B cell (primary cell): Measurements from ENCODE around the gene ZNF714. TPM values are rescaled to one million over a fixed set of nuclear protein-coding genes. Genes with fewer than 3 reads are reported as not detected.

Source experiments
- ATAC-seq: fragments of 200-7000 bp; cut with Tn5 transposase; one replicate; pipeline ENCODE4 v1.10.0; 2021; ENCODE audit warnings: low read depth, mild to moderate bottlenecking, moderate number of reproducible peaks, moderate library complexity
- CTCF ChIA-PET: fragments of 350-600 bp; sonication (Branson Sonifier 250); formaldehyde crosslinking; loops from one replicate; lab custom pipeline; 2021; ENCODE audit warnings: antibody characterized with exemption, inconsistent platforms; lab: Charles Lee
- POLR2A ChIA-PET: fragments of 350-600 bp; sonication (Branson Sonifier 250); formaldehyde crosslinking; loops from one replicate; lab custom pipeline; 2021; ENCODE audit warnings: antibody characterized with exemption; lab: Charles Lee
- DNase-seq: peaks from one replicate; pipeline ENCODE4 v3.0.0; 2013
- H2AFZ ChIP-seq: 2 replicates; pipeline ENCODE4 v1.6.1; 2012; ENCODE audit warnings: mild to moderate bottlenecking, low read depth, low read length; ENCODE audit not compliant: insufficient read depth, poor library complexity, severe bottlenecking
- H3K27ac ChIP-seq, 2 donors: 1 replicate in 1 of 2; 2 replicates in 1 of 2; pipeline ENCODE4 v1.5.1; 2012 to 2013; ENCODE audit warnings: low read length in 2 of 2, mild to moderate bottlenecking in 2 of 2, moderate library complexity in 1 of 2
- H3K27me3 ChIP-seq, 4 experiments: fragments of 200-600 bp in 1 of 4; sonication (generic) in 1 of 4; replicated peaks in 1 of 4; 1 replicate in 2 of 4; 2 replicates in 2 of 4; pipeline versions ENCODE4 v1.6.1 to v1.7.0; 2013 to 2016; ENCODE audit warnings: low read length in 3 of 4, mild to moderate bottlenecking in 2 of 4, mixed read lengths in 1 of 4, moderate library complexity in 1 of 4; ENCODE audit not compliant: insufficient read depth in 4 of 4, control insufficient read depth in 3 of 4; ENCODE audit errors: control extremely low read depth in 1 of 4
- H3K36me3 ChIP-seq, 2 experiments: replicated peaks in 1 of 2; 1 replicate in 1 of 2; 2 replicates in 1 of 2; pipeline versions ENCODE4 v1.6.1 to v1.7.1; 2013; ENCODE audit warnings: low read length in 1 of 2; ENCODE audit not compliant: insufficient read depth in 2 of 2, control insufficient read depth in 1 of 2; ENCODE audit errors: control extremely low read depth in 1 of 2, extremely low read depth in 1 of 2
- H3K4me1 ChIP-seq, 2 donors: fragments of 200-600 bp in 1 of 2; sonication (generic) in 1 of 2; 1 replicate in 1 of 2; 2 replicates in 1 of 2; pipeline versions ENCODE4 v1.5.1 to v1.6.1; 2013 to 2017; ENCODE audit warnings: low read length in 2 of 2; ENCODE audit not compliant: control insufficient read depth in 2 of 2, insufficient read depth in 2 of 2
- H3K4me2 ChIP-seq: replicated peaks from 2 replicates; pipeline ENCODE3; 2012; ENCODE audit warnings: mild to moderate bottlenecking, low read depth, low read length; ENCODE audit not compliant: poor library complexity, severe bottlenecking
- H3K4me3 ChIP-seq, 5 experiments: fragments of 200-600 bp in 1 of 5; sonication (generic) in 1 of 5; 1 replicate in 3 of 5; 2 replicates in 2 of 5; pipeline versions ENCODE4 v1.5.1 to v1.7.0; 2011 to 2016; ENCODE audit warnings: low read length in 4 of 5, mild to moderate bottlenecking in 4 of 5, low read depth in 2 of 5, control low read depth in 1 of 5, moderate library complexity in 1 of 5; ENCODE audit not compliant: insufficient read depth in 1 of 5; ENCODE audit errors: control extremely low read depth in 1 of 5, extremely low read depth in 1 of 5
- H3K79me2 ChIP-seq: fragments of 200-600 bp; sonication (generic); one replicate; pipeline ENCODE4 v1.6.0; 2016; ENCODE audit warnings: low read length; ENCODE audit not compliant: control insufficient read depth, insufficient read depth
- H3K9ac ChIP-seq: fragments of 200-600 bp; sonication (generic); 2 replicates; pipeline ENCODE4 v1.6.1; 2017; ENCODE audit warnings: mild to moderate bottlenecking, low read length, moderate library complexity
- H3K9me3 ChIP-seq, 3 donors: one replicate each; pipeline versions ENCODE4 v1.6.1 to v1.7.1; 2013; ENCODE audit warnings: low read length in 2 of 3; ENCODE audit not compliant: control insufficient read depth in 2 of 3, insufficient read depth in 1 of 3; ENCODE audit errors: control extremely low read depth in 1 of 3
- H4K20me1 ChIP-seq: 2 replicates; pipeline ENCODE4 v1.6.0; 2012; ENCODE audit warnings: mild to moderate bottlenecking, low read length; ENCODE audit not compliant: insufficient read depth, control insufficient read depth, poor library complexity, severe bottlenecking
- H3K27ac Mint-ChIP-seq: one replicate; pipeline ENCODE4 v1.8.0; 2021; ENCODE audit warnings: mixed read lengths
- H3K27me3 Mint-ChIP-seq: one replicate; pipeline ENCODE4 v1.8.0; 2021; ENCODE audit warnings: mixed read lengths
- H3K4me1 Mint-ChIP-seq: one replicate; pipeline ENCODE4 v1.8.0; 2021; ENCODE audit warnings: mixed read lengths
- H3K4me3 Mint-ChIP-seq: one replicate; pipeline ENCODE4 v1.8.0; 2021; ENCODE audit warnings: mixed read lengths
- H3K9me3 Mint-ChIP-seq: one replicate; pipeline ENCODE4 v1.8.0; 2022; ENCODE audit warnings: mixed read lengths; ENCODE audit not compliant: insufficient read depth
- EZH2 ChIP-seq: IDR thresholded peaks from 2 replicates; pipeline ENCODE4 v1.6.1; 2012; ENCODE audit warnings: borderline replicate concordance, low read depth, mild to moderate bottlenecking, moderate library complexity, low read length; ENCODE audit not compliant: insufficient read depth, poor library complexity, severe bottlenecking
- WGBS: methylation state at CpG from one replicate; pipeline ENCODE4 v1.1.5; 2013; ENCODE audit warnings: missing lambda C conversion rate; ENCODE audit not compliant: insufficient coverage; 5-methylcytosine and 5-hydroxymethylcytosine counted together
- intact Hi-C: fragments of 100-400 bp; cut with micrococcal nuclease; formaldehyde crosslinking; loops from one replicate; pipeline ENCODE4 v1.10.0; 2022
- polyA plus RNA-seq: library from polyadenylated mRNA; depleted of rRNA; stranded (reverse); fragments of >200 nt; gene quantifications from 2 replicates; pipeline ENCODE4 v1.2.3, GENCODE V29; 2012
- total RNA-seq, 2 donors: library from RNA; stranded (reverse); fragments of 120-200 nt in 1 of 2; gene quantifications; 1 replicate in 1 of 2; 2 replicates in 1 of 2; pipeline versions ENCODE4 v1.2.3 to v1.2.4, GENCODE V29; 2013 to 2022
- TF ChIP-seq, protein P1 (sequence below): fragments of 200-600 bp; IDR thresholded peaks from one replicate; pipeline ENCODE4 v1.8.0; 2022; ENCODE audit warnings: antibody characterized with exemption, mild to moderate bottlenecking

ZNF714 gene
- total and polyA plus RNA-seq, 2 donors (not counting 1 experiment from before 2014, with no cell fraction given): 4.4 to 10.7 TPM

DNA sequence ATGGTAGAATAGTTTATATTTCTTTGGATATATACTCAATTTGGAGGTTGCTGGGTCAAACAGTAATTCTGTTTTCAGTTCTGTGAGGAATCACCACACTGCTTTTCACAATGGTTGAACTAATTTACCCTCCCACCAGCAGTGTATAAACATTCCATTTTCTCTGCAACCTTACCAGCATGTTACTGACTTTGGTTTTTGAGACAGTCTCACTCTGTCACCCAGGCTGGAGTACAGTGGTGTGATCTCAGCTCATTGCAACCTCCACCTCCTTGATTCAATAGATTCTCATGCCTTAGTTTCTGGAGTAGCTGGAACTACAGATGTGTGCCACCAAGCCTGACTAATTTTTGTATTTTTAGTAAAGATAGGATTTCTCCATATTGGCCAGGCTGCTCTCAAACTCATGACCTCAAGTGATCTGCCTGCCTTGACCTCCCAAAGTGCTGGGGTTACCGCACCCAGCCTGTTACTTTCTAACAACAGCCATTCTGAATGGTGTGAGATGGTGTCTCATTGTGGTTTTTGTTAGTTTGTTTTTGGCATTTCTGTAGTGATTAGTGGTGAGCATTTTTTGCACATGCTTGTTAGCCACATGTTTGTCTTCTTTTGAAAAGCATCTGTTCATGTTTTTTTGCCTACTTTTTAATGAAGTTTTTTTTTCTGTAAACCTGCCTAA is 12.5 kb downstream of the ZNF714 start:
- ATAC-seq (no peak), DNase-seq (no peak)
- Histone ChIP-seq H2AFZ (no peak overlapping the region), H3K9ac (no peak overlapping the region), H3K4me3 (no peak overlapping the region), H3K9me3 (no peaks in the 10 kb centered on the region), H3K36me3 (peaks cover 0 to under 1% of the 10 kb centered on the region in 2 experiments), H3K27ac (no peak overlapping the region), H4K20me1 (no peaks in the 10 kb centered on the region), H3K79me2 (no peaks in the 10 kb centered on the region), H3K27me3 (no peaks in the 10 kb centered on the region), H3K4me1 (no peaks in the 10 kb centered on the region), H3K4me2 (no peak overlapping the region)
- ChIA-PET CTCF (no interaction called here), POLR2A (no interaction called here)
- no peaks in the 10 kb centered on the region for H3K9me3 Mint-ChIP-seq
- intact Hi-C loops: no loop called here
- no peaks in the 10 kb centered on the region for H3K27me3 Mint-ChIP-seq
- no peak overlapping the region for H3K27ac Mint-ChIP-seq
- no peaks in the 10 kb centered on the region for H3K4me1 Mint-ChIP-seq
- 100% methylated on average over 1 of the region's 1 CpG for WGBS
- TF ChIP-seq, protein P1, sequence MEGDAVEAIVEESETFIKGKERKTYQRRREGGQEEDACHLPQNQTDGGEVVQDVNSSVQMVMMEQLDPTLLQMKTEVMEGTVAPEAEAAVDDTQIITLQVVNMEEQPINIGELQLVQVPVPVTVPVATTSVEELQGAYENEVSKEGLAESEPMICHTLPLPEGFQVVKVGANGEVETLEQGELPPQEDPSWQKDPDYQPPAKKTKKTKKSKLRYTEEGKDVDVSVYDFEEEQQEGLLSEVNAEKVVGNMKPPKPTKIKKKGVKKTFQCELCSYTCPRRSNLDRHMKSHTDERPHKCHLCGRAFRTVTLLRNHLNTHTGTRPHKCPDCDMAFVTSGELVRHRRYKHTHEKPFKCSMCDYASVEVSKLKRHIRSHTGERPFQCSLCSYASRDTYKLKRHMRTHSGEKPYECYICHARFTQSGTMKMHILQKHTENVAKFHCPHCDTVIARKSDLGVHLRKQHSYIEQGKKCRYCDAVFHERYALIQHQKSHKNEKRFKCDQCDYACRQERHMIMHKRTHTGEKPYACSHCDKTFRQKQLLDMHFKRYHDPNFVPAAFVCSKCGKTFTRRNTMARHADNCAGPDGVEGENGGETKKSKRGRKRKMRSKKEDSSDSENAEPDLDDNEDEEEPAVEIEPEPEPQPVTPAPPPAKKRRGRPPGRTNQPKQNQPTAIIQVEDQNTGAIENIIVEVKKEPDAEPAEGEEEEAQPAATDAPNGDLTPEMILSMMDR: no peak
- TF ChIP-seq EZH2: no peak
- no peak overlapping the region for H3K4me3 Mint-ChIP-seq

DNA sequence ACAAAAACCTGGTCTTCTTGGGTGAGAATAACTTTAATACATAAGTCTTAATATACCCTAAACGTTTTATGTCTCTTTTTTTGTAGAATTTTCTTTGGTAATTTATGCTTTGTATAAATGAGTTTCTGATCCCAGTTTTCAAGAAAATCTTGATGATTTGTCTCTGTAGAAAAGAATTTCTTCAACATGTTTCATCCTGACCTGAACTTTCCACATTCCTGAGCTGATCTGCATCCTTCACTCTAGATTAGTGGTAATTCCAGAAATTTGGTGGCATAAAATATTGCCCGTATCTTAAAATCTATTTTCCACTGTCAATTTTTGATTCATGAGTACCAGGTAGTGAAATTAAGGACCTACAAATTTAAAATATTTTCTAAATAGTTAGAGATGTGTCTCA is 16.3 kb downstream of the ZNF714 start:
- Histone ChIP-seq H3K9me3 (no peaks in the 10 kb centered on the region), H3K36me3 (no peaks in the 10 kb centered on the region), H3K27me3 (no peaks in the 10 kb centered on the region), H3K27ac (no peak overlapping the region), H3K79me2 (no peaks in the 10 kb centered on the region), H2AFZ (no peak overlapping the region), H3K4me3 (no peak overlapping the region), H3K4me1 (no peaks in the 10 kb centered on the region), H3K9ac (no peak overlapping the region), H3K4me2 (no peak overlapping the region), H4K20me1 (no peaks in the 10 kb centered on the region)
- WGBS: no CpG with 5 or more reads among the region's 2 CpGs
- no peaks in the 10 kb centered on the region for H3K27me3 Mint-ChIP-seq
- H3K4me1 Mint-ChIP-seq: no peaks in the 10 kb centered on the region
- no peak overlapping the region for H3K4me3 Mint-ChIP-seq
- ChIA-PET POLR2A (interaction anchor here (0.6 kb wide), 1 partner anchor 443 kb away, joined by 3 read pairs; no protein-coding TSS in a partner anchor), CTCF (no interaction called here)
- no peaks in the 10 kb centered on the region for H3K9me3 Mint-ChIP-seq
- no peak overlapping the region for H3K27ac Mint-ChIP-seq
- ATAC-seq (no peak), DNase-seq (no peak)
- TF ChIP-seq, protein P1: no peak
- intact Hi-C loops: no loop called here
